ENCODE measurements around the gene MAEA.

Gene MAEA

DNA sequence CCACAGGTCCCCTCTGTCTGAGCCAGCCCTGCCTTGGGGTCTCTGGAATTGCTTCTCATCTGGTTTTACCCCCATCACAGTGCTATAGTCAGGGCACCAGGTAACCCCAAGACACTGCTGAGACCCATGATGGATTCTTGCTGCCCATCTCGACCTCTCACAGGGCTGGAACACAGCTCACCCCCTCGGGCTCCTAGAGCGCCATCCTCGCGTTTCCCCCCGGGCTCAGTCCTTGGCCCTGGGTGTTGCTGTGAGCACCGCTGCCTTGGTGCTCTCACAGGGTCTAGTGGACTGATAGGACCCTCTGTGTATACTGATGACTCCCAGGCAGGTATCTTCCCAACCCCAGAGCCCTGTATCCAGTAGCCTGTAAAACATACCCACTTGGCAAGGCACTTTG is 8.8 kb downstream of the MAEA start:
- DNase-seq (ENCODE audit: low spot score in 2 of 2) (no peak), ATAC-seq (no peak)
- H3K4me3 Mint-ChIP-seq = peak overlapping the region; percentile 42
- peak overlapping the region; percentile 94 for H3K27ac Mint-ChIP-seq
- H3K36me3 Mint-ChIP-seq = peaks cover 71% of the 10 kb centered on the region
- peaks cover 74% of the 10 kb centered on the region for H3K4me1 Mint-ChIP-seq
- no peaks in the 10 kb centered on the region for H3K9me3 Mint-ChIP-seq

DNA sequence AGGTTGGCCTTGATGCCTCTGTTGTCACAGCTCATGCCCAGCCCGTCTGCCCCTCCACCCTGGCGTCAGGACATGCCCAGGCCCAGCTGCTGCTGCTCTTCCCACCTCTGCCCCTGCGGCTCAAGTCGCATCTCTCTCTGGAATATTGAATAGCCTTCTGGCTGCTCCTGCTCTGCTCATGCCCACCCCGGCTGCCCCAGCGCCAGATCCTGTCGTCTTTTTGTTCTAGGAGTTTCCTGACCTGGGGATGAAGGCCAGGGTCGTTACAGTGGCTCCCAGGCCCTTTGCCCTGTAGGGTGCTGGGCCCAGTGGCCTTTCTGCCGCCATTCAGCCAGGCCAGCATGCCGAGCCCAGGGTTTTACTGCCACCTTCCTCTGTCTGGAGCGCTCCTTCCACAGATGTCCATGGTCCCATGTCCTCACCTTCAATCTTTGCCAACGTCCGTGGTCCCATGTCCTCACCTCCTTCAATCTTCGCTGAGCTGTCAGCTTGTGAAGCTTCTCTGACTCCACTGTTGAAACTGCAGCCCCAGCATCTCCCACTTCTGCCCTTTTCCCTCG is 9.7 kb downstream of the MAEA start:
- no peak for DNase-seq (ENCODE audit: low spot score in 2 of 2)
- H3K4me3 Mint-ChIP-seq = no peak overlapping the region
- peak overlapping the region; percentile 94 for H3K27ac Mint-ChIP-seq

DNA sequence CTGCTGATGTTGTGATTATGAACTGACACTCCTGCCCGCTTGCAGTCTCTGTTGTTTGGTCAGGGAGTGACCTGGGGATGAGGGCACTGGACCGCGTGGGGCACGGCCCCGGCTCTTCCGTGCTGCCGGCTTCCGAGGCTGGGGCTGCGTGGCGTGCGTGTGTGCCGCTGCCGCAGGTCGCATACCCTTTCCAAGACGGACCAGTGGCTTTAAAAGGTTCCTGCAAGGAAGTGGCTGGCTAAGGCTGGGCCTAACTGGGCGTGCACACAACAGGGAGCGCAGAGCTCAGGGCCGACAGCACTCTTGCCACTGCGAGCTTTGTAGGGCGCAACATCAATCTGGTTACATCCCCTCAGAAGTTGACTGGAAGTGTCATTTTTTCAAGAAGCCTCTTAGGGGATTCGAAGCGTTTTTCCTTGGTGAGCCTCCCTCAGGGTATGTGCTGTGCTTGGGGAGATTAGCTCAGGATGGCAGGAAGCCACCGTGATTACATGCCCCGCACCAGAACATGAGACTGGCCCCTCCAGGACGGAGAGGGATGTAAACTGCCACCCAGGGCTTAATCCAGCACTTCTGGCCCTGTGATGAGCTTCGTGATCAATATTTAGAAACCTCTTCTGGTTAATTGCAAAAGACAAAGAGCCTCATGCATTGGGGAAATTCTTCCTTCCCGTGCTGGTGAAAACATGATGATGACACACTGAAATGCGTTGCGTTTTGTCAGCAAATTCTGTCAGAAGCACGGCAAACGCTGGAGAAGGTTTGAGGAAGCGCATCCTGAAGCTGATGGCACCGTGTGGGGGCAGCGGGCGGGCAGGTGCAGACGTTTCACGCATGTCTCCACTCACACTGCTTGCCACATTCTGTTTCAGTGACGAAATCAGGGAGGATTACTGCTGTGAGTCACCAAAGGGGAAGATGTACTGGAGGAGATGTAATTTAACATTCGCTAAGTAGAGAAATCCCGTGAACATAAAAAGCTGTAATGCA is 11.1 kb downstream of the MAEA start:
- Mint-ChIP-seq H3K4me3 (peak overlapping the region; percentile 21), H3K9me3 (no peaks in the 10 kb centered on the region), H3K4me1 (peaks cover 69% of the 10 kb centered on the region), H3K36me3 (peaks cover 83% of the 10 kb centered on the region), H3K27ac (peak overlapping the region; percentile 94)
- DNase-seq (ENCODE audit: low spot score in 2 of 2) (no peak), ATAC-seq (peak; percentile 77)

More for the DNA sequence above, 9.7 kb downstream of the MAEA start:
- H3K36me3 Mint-ChIP-seq = peaks cover 69% of the 10 kb centered on the region
- no peak for ATAC-seq
- H3K9me3 Mint-ChIP-seq = no peaks in the 10 kb centered on the region
- H3K4me1 Mint-ChIP-seq = peaks cover 66% of the 10 kb centered on the region

DNA sequence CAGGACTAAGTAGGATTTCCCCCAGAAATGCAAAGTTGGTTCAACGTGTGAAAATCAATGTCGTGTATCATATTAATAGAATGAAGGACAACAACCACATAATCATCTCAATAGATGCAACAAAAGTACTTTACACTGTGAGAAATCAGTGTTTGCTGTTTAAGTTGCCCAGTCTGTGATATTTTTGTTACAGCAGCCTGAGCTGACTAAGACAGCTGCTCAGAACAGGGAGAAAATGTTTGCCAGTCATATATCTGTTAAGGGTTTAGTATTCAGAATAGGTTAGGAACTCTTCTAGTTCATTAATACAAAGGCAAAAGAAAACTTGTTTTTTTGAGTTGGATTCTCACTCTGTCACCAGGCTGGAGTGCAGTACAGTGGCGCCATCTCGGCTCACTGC is 12.5 kb downstream of the MAEA start:
- no peaks in the 10 kb centered on the region for H3K9me3 Mint-ChIP-seq

DNA sequence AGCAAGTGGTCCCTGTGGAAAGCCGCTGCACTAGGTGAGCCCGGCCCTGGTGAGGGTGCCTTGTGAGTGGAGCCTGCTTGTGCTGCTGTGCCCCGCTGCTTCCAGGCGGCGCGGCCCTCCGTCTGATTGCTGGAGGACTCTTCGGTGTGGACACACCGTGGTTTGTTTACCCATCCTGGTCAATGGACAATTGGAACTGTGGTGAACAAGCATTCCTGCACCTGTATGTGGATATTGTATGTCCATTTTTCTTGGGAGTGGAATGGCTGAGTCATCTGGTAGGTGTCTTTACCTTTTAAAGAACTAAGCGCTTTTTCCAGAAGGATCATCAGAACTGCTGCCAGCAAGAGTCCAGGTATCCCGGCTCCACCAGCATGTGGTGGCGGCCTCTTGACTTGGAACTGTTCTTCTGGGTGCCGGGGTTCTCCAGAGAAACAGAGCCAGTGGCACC is 15.6 kb downstream of the MAEA start:
- ATAC-seq (no peak), DNase-seq (ENCODE audit: low spot score in 2 of 2) (no peak)
- Mint-ChIP-seq H3K4me3 (peak overlapping the region; percentile 51), H3K4me1 (peaks cover 71% of the 10 kb centered on the region), H3K36me3 (peaks cover 54% of the 10 kb centered on the region), H3K27ac (peak overlapping the region; percentile 89), H3K9me3 (no peaks in the 10 kb centered on the region)

More for the DNA sequence above, 12.5 kb downstream of the MAEA start:
- Mint-ChIP-seq H3K4me1 (peaks cover 70% of the 10 kb centered on the region), H3K4me3 (no peak overlapping the region), H3K36me3 (peaks cover 79% of the 10 kb centered on the region), H3K27ac (no peak overlapping the region)
- ATAC-seq = no peak
- DNase-seq (ENCODE audit: low spot score in 2 of 2) = no peak

DNA sequence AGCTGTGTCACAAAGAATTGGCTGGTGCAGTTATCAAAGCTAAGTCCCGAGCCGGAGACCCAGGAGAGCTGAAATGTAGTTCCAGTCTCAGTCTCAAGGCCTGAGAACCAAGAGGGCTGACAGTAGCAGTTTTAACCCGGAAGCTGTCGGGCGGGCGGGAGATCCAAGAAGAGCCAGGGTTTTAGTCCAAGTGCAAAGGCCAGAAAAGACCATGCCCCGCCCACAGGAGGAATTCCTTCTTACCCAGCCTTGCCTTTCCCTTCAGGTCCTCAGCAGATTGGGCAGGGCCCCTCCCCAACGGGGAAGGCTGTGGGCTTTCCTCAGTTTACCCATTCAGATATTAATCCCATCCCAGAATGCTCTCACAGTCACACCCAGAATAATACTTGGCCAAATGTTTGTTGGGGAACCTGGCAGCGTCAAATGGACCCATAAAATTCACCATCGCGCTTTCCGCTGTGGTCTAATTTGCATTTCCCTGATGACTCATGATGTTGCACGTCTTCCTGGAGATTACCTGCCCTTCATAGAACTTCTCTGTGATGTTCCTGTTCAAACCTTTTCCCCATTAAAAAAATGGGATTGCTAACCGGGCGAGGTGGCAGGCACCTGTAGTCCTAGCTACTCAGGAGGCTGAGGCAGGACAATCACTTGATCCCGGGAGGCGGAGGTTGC is 16.2 kb downstream of the MAEA start:
- Mint-ChIP-seq H3K4me3 (peak overlapping the region; percentile 51), H3K4me1 (peaks cover 69% of the 10 kb centered on the region)

DNA sequence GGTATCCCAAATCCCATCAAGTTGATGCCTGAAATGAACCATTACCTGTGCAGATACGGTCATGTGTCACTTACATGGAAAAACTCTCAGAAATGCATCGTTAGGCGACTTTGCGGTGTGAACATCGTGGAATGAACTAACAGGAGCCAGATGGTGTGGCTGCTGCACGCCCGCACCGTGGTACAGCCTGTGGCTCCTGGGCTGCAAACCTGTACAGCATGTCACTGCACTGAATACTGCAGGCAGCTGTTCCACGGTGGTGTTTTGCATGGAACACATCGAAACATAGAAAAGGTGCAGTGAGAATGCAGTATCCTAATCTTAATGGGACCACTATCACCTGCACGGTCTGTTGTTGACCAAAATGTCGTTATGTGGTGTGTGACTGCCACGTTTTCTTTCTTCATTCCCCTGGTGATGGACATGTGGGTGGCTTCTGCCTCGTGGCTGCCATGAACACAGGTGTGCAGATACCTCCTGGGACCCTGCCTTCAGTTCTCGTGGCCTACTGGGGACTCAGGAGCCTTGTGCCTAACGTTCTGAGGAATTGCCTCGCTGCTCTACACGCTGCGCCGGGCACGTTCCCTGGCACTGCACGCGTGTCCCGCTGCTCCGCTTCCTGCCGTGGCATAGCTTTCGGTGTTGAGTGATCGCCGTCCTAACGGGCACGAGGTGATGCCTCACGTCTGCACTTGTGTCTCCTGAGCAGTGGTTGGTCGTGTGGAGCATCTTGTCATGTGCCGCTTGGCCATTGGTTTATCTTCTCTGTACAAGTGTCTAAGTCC is 18.5 kb downstream of the MAEA start:
- ATAC-seq (no peak), DNase-seq (ENCODE audit: low spot score in 2 of 2) (no peak)
- Mint-ChIP-seq H3K27ac (no peak overlapping the region), H3K9me3 (no peaks in the 10 kb centered on the region), H3K36me3 (peaks cover 52% of the 10 kb centered on the region), H3K4me1 (peaks cover 74% of the 10 kb centered on the region), H3K4me3 (peak overlapping the region; percentile 73)

More for the DNA sequence above, 16.2 kb downstream of the MAEA start:
- Mint-ChIP-seq H3K9me3 (no peaks in the 10 kb centered on the region), H3K27ac (peak overlapping the region; percentile 89), H3K36me3 (peaks cover 51% of the 10 kb centered on the region)
- ATAC-seq (no peak), DNase-seq (ENCODE audit: low spot score in 2 of 2) (no peak)

DNA sequence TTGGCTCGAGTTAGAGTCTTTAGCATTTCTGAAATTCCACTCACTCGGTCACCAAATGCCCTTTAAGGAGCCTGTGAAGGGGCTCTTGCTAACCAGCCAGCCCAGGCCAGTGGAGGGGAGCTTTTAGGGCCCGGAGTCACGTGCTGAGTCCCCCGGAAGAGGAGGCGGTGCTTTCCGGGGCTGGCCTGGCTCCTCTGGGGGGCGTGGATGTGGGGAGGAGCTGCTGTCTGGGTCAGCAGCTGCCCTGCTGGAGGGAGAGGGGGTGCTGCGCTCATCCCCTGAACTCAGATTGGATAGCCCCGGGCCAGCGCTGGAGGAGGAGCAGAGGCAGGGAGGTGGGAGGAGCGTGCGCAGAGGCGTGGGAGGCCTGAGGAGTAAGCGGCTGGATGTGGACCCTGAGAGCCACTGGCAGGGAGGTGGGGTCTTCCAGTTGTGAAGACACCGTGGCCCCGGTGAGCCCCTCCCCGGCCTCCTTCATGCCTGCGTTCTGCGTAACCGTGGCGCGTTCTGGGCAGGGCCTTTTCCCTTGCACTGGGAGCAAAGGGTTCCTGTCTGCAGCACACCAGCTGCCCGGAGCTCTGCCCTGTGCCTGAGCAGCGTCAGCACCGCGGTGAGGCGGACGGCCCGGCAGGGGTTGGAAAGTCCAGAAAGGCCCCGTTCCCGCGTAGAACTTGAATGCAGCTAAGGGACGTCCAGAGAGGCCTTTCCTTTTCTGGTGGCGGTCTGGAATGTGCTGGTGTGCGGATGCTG is 19.7 kb downstream of the MAEA start:
- ATAC-seq (peak; percentile 85), DNase-seq (ENCODE audit: low spot score in 2 of 2) (peak; percentile 40 to 61)
- Mint-ChIP-seq H3K4me1 (peaks cover 74% of the 10 kb centered on the region), H3K36me3 (peaks cover 58% of the 10 kb centered on the region), H3K9me3 (no peaks in the 10 kb centered on the region), H3K4me3 (peak overlapping the region; percentile 73), H3K27ac (peak overlapping the region; percentile 81)

DNA sequence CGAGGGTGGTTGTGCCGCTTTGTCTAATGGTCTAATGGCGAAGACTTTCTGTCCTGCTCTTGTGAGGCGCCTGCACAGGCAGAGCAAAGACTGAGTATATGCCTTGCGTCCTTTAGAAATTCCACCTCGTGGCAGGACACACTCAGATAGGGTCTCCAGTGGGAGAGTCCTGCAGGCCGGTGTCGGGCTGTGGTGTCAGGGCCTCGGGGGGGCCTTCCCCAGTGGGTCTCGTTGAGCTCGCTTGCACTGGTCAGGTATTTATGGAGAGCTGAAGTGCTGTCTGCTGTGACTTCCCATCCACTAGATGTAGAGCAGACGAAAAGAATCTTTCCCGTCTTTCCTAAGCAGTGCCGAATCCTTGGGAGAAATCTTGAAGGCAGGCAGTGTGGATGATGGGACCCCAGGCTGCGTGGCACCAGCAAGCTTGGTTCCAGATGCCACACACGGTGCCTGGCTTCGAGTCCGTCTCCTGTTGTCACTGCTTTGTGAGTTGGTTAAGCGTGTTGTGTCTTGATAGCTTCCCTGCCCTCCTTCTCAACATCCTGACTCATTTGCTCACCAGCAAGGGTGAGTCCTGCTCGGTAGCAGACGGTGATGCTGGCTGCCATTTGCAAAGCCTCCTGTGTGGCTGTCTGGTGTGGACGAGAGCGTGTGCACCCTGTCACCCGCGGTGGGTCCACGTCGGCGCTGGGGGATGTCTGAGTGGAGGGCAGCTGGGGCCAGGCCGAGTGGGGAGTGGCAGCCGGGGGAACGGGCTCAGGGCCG is 20.5 kb downstream of the MAEA start:
- peak overlapping the region; percentile 73 for H3K4me3 Mint-ChIP-seq
- H3K4me1 Mint-ChIP-seq = peaks cover 67% of the 10 kb centered on the region
- ATAC-seq = peak; percentile 72
- H3K36me3 Mint-ChIP-seq = peaks cover 58% of the 10 kb centered on the region
- peak overlapping the region; percentile 81 for H3K27ac Mint-ChIP-seq
- no peak for DNase-seq (ENCODE audit: low spot score in 2 of 2)
- H3K9me3 Mint-ChIP-seq = no peaks in the 10 kb centered on the region

DNA sequence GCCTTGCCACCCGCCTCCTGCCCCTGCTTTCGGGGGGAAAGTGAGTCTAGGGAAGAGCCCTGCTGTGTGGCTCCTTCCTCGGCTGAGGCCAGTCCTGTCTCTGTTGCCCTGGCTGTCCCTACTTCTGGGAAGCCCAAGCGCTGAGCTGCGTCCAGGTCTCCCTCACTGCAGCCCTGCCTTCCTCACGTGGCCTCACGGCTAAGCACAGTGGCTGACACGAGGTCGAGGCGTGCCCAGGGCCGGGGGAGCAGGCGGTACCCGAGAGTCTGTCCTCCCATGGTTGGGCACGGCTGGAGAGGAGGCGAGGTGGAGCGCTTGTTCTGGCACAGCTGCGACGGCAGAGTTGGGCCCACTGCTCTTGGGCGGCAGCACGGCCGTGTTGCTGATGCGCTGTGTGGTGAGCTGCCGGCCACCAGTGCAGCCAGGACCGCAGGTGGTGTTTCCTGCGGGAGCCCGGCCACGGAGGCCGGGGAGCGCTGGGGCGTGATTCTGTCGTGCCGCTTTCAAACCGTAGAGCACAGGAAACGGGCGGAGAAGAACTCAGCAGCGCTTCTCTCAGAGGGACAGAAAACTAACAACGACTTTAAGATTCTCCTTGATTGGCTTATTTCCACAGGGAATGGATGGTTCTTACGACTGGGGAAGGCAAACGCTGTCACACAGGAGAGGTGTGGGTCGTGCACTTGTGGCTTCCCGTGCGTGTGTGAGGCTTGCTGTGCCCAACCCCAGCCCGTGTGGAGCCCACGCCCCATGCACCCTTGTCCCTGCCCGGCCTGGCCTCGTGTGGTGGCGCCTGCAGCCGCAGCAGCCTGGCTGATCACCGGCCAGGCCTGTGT is 21.3 kb downstream of the MAEA start:
- peak overlapping the region; percentile 73 for H3K4me3 Mint-ChIP-seq
- H3K4me1 Mint-ChIP-seq = peaks cover 59% of the 10 kb centered on the region
- peak overlapping the region; percentile 81 for H3K27ac Mint-ChIP-seq
- no peaks in the 10 kb centered on the region for H3K9me3 Mint-ChIP-seq
- peak; percentile 53 for ATAC-seq
- peaks cover 59% of the 10 kb centered on the region for H3K36me3 Mint-ChIP-seq
- no peak for DNase-seq (ENCODE audit: low spot score in 2 of 2)

DNA sequence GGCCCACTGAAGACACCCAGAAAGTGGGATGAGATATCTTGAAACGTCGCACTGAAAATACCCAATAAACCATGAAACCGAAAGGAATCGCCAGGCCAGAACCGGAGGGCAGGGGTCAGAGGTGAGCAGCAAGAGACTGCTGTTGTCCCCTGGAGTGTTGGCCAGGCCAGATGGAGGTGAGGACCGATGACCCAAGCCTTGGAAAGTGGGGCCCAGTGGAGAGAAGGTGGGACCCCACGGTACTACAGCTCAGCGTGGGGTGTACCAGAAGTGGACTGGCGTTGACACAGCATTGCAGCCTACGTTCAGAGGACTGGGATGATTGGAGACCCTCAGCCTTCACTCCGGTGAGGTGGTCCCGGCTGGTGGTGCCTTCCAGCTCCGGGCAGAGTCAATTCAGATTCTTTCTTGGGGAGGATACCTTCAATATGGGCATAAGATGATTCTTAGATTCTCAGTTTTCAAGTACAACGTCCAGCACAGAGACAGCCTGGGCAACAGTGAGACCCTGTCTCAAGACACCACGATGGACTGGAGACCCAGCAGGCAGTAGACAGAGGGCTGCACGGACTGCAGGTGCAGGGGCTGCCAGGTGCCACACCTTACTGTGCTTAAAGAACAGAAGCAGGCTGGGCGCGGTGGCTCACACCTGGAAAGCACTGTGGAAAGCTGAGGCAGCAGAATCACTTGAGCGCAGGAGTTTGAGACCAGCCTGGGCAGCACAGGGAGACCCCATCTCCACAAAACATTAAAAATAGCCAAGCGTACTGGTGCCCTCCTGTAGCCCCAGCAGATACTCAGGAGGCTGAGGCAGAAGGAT is 23.3 kb downstream of the MAEA start:
- no peak for ATAC-seq
- Mint-ChIP-seq H3K4me3 (no peak overlapping the region), H3K27ac (peak overlapping the region; percentile 81), H3K4me1 (peaks cover 44% of the 10 kb centered on the region), H3K9me3 (no peaks in the 10 kb centered on the region), H3K36me3 (peaks cover 68% of the 10 kb centered on the region)
- DNase-seq (ENCODE audit: low spot score in 2 of 2) = no peak

DNA sequence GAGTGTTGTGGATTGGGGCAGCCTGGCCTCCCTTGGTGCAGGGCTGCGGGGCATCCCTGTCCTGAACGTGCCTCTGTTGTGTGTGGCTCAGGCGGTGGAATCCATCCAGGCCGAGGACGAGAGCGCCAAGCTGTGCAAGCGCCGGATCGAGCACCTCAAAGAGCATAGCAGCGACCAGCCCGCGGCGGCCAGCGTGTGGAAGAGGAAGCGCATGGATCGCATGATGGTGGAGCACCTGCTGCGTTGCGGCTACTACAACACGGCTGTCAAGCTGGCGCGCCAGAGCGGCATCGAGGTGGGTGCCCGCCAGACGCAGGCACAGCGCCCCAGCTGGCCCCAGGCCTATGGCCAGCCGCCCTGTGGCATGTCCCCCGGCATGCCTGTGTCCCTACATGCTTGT is 25.6 kb downstream of the MAEA start:
- no peak overlapping the region for H3K27ac Mint-ChIP-seq
- DNase-seq (ENCODE audit: low spot score in 2 of 2) = no peak
- no peaks in the 10 kb centered on the region for H3K9me3 Mint-ChIP-seq
- H3K4me3 Mint-ChIP-seq = no peak overlapping the region
- no peak for ATAC-seq
- H3K4me1 Mint-ChIP-seq = peaks cover 26% of the 10 kb centered on the region
- H3K36me3 Mint-ChIP-seq = peaks cover 77% of the 10 kb centered on the region
